ENCODE measurements around the gene FMO2.

The FMO2 gene

DNA sequence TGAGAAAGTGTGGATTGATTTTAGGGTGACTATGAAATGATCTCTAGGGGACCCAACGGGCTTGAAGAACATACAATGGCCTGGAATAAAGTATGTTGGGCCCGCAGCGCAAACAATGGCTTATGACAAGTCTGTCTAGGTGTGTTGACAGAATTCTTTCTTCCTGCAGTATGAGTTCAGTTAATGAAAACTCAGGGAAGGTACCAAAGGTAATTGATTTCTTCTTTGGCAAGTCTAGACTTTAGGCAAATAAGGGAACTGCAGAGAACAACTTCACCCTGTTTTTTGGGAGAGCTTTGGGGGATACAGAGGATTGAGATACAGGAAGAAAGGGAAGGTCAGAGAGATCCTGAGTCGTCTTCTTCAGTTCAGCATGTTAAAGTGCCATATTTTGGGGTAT, 7.8 kb upstream of the FMO2 start:
- DNase-seq: no peak

DNA sequence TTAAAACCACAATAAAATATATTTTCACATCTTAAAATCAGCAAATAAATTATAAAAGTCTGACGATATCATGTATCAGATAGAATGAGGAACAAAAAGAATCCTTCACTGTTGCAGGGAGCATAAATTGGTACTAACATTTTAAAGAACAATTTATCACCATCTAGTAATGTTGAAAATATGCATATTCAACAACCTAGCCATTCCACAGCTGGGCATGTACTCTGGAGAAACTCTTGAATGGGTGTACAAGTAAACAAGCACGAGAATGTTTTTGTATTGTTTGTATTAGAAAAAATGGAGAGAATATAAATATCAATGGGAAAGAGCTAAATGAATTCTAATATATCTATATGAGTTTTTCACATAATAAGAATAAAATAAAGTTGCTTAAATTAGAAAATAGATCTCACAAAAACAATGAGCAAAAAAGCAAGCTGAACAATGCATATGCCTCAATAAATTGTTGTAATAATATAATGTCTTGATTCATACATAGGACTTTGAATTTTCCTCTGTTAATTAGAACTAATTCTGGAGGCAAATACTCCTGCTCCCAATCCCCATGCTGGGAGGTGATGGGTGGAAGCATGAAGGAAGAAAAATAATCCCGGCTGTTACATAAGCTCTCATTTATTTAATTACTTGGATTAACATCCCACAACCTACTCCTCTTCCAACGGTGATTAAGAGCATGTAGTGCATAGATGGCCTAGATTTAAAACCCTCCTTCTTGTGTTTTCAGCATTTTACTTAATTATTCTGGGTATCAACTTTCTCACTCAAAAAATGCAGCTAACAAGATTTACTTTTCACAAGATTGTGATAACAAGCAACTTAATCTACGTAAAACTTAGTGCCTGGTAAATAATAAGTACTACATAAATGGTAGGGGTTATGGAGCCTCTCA, 5.5 kb upstream of the FMO2 start:
- no peak for DNase-seq

DNA sequence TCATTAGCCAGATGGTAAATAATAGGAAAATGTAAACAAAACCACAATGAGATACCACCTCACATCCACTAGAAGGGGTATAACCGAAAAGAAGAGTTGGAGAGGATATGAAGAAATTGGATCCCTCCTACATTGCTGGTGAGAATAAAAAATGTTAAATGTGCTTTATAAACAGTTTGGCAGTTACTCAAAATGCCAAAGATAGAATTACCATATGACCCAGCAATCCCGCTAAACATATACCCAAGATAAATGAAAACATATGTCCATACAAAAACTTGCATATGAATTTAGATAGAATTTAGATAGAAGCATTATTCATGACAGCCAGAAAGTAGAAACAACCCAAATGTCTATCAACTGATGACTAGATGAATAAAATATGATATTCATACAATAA, 4.4 kb upstream of the FMO2 start:
- DNase-seq: no peak

DNA sequence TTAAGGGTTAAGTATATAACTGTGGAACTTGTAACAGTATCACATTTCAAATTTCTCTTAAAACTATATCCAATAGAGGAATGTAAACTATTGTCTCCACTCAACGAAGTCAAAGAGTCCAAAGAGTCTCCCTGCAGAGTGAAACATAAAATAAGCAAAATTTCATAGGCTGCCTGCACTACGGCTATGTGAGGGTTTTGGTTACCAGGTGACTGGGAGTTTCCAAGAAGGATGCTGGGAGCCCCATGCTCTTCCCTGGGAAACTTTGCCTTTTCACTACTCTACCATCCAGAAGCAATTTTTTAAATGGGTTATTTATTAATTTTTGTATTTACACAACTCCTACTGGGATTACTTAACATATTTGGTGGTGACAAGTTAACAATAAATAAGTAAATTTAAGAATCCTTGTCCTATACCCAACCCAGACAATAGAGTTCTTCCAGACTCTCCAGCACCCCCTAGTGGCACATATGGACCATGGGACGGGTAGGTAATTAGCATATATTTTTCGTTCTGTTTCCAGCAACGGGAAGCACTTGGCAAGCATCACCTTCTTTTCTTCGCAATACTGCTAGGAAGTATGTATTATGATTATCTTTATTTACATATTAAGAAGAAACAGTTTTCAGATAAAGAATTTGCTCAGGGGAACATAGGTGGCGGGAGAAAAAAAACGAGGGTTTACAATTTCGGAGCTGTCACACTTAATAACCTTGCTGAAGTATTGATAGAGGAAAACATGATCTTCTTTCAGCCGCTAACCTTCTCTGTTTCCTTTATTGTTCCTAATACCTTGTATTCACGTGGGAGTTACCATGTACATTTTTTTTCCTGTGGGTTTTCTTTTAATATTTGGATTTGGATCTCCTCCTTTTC, 3.5 kb downstream of the FMO2 start:
- peak; percentile 6 for DNase-seq

DNA sequence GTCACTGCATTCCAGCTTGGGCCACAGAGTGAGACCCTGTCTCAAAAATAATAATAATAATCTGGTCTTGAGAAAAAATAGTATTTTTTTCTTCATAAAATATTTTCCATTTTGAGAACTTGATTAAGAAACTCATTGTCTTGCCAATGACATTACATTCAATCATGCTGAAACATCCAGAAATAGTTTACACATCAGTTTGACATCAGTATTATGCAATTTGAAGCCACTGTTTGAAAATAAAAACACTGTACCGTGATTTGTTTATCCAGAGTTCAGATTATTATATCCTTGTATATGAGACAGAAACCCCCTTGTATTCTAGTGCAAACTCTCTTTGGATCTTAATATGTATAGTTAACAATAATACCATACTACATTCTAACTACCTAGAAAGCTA, 6.9 kb downstream of the FMO2 start:
- no peak for DNase-seq

DNA sequence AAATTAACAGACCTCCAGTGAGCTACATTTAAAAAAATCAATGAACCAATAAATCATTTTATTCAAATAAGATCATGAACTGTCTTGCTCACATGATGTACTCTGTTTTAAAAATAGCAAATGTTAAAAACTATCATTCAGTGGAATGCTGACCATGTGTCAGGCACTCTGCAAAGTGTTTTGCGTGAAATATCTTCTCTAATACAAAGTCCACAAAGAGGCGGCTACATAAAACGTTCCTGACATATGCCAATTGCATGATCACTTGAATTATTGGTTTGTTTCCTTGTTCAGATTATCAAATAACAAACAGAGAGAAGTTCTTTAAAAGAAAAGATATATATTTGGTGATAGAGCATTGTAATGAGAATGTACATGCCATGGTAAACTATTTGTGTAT, 10.7 kb downstream of the FMO2 start:
- no peak for DNase-seq

DNA sequence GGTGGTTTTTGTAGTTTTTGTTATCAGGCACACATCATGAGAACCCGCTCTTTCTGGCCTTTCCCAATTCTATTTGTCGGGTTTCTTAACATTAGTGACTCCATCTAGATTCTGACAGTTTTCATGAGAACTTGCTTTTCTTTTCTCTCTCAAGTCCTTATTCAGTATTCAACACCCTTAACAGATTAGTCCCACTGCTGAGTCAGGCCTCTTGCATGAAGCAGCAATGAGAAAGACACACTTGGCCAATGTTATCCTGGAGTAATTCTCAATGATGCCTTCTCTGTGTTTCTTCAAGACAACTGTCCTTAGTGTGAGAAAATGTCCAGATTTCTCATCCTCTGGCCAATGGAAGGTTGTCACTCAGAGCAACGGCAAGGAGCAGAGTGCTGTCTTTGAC, 11.3 kb downstream of the FMO2 start:
- no peak for DNase-seq

DNA sequence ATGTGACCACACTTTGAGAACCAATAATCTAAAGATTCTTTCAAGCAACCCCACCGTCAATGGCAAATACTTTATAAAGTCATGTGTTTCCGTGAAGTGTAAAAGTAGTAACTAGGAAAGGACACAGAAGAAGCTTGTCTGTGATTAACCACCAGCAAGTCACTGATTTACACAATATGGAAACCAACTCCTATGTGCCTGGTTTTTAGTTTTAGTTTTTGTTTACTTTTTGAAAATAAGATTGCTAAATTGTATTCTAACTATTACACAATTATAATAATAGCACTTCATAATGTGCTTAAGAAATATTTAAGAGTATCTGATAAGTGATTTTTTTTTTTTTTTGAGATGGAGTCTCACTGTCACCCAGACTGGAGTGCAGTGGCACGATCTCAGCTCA, 13.0 kb downstream of the FMO2 start:
- DNase-seq: no peak

DNA sequence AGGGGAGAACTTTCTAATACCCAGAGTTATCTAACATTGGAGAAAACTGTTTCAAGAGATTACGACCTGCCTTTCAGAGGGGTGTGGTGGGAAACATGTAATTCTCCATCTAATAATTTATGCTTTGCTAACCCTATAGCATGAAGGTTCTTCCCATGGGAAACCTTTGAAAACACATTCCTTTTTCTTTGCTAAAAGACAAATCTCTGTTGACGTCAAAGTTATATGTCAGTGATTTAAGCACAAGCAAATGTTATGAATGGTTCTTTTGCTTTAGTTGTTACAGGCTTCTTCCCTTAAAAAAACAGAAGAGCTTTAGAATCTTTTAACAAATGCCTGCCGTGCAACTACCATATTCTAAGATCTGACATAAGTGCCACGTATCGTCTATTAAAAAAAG, 19.2 kb downstream of the FMO2 start:
- no peak for DNase-seq

DNA sequence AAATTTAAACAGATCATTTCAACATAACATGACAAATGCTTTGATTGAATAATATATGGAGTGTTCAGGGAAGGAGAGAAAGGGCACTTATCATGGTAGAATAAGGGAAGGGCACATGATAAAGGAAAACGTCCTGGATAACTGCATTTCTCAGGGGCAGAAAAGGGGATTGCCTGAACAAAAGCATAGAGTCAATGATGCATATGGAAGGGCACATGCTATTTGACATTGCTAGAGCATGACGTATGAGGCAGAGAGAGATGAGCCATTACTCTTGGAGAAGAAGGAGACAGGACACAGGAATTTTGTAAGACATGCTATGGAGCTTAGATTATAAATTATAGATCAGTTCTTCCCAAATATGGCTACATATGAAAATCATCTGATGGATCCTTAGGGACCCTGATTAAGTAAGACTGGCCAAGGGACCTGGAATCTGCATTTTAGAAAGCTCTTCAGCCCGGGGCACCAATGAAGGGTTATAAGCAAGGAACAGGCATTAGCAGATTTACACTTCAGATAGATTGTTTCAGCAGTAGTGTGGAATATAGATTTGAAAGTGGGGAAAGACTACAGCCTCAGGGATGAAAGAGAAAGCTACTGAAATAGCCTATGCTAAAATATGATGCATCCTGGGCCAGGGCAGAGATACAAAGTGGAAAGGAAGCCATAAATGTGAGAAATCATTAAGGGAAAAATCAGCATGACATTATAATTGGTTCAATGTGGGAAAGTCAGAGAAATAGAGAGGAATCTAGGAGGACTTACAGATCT, 21.3 kb downstream of the FMO2 start:
- DNase-seq: no peak

DNA sequence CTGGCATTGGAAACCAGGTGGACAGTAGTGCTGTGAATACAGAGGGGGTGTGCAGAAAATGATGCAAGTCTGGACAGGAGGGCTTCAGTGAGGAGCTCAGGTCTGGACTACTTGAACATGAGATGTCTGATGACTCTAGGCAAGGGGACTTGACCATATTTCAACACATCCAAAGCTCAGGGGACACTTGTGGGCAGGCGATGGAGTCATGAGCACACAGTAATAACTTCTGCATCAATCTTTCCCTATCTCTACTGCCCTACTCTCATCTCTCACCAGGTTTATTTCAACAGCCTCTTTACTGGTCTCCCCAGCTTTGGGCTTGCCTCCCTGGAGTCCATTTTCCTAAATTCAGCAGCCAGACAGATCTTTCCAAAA, 21.9 kb downstream of the FMO2 start:
- no peak for DNase-seq

DNA sequence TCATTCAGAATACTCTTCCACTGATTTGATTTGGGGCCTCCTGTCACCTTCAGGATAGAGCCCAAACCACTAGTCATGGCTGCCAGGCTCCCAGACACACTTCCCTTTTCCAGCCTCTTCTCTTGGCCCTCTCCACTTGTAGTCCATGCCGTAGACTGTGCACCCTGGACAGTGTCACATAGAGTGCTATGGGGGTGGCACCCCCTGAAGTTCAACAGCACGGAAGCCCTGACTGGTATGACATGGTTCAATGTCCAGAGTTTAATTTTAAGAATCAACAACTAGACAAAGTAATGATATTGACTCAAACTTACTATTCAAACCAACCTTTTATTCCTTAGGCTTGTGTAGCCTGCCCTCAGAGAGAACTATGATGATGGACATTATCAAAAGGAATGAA, 22.3 kb downstream of the FMO2 start:
- no peak for DNase-seq

DNA sequence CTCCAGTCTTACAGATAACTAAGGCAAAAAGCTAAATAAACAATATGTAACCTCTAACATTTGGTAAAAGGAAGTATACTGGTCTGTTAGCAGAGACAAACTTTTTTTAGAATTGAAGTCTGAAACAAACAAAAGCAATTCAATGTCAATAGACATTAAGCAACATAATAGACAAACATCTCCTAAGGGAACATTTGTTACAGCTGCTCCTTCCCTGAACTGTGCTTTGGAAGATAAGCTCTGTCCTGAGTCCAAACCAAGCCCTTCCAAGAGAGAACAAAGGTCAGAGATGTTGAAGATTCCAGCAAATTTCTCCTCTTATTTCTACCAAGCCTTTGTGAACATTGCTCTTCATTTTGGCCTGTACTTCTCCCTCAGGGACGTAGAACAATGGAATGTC, 25.3 kb downstream of the FMO2 start:
- no peak for DNase-seq

DNA sequence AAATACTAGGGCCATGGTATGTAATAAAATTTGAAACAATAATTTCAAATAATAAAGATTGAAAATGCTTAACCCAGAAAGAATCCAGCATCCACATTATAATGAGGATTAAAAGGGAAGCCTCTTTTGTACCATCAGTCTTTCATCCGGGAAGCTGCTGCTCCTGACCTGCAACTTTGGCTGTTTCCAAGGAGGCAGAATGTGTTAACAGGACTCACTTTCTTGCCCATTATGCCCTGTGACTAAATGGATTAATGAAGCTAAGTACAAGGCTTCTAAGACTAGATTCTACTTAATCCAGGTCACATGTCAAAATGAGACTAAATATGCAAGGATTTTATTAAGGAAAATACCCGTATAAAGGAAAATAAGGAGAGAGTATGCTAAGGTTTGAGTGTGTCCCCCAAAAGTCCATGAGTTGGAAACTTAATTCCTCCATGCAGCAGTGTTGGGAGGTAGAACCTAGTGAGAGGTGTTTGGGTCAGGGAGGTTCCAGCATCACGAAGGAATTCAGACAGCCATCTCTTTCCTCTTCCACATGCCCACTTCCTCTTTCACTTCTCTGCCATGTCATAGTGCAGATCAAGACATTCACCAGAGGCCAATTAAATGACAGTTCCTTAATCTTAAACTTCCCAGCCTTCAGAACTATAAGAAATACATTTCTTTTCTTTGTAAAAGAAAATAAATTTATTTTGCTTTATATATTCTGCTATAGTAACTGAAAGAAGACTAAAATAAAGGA, 27.7 kb downstream of the FMO2 start:
- no peak for DNase-seq

DNA sequence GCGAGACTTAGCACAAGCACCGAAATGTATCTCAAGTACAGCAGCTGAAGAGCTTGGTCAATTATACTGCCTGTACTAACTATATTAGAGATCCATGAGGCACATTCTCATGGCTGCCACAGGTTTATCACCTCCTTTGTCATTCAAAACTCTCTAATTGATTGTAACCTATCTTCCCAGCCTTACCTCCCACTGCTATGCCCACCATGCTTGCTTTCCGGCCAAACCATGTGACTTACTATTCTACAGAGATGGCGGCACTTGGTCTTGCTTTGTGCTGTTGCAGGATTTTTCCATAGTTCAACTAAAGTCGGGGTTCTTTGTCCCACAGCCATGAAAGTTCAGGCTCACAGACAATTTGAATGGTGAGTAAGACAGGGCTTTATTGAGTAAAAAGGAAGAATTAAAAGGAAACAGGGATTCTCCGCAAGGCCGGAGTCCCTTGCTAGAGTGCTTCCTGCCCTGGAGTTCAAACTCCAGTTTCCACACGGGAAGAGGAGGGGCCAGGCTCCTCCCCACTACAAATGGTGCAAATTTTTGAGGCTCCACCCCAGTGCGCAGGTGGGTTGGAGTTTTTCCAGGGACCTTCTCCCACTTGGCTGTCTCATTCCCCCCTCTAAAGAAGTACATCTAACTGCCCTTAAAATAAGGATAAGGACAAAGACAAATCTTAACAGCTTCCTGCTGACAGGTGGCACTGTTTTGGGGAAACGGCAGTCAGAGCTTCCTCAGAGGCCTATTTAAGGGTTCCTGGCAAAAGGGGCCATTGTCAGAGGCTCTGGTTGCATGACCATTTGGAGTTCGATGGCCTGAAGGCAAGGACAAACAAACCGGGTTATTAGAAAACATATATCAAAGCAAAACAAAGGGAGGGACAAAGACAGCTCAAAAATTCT, 28.7 kb downstream of the FMO2 start:
- no peak for DNase-seq

DNA sequence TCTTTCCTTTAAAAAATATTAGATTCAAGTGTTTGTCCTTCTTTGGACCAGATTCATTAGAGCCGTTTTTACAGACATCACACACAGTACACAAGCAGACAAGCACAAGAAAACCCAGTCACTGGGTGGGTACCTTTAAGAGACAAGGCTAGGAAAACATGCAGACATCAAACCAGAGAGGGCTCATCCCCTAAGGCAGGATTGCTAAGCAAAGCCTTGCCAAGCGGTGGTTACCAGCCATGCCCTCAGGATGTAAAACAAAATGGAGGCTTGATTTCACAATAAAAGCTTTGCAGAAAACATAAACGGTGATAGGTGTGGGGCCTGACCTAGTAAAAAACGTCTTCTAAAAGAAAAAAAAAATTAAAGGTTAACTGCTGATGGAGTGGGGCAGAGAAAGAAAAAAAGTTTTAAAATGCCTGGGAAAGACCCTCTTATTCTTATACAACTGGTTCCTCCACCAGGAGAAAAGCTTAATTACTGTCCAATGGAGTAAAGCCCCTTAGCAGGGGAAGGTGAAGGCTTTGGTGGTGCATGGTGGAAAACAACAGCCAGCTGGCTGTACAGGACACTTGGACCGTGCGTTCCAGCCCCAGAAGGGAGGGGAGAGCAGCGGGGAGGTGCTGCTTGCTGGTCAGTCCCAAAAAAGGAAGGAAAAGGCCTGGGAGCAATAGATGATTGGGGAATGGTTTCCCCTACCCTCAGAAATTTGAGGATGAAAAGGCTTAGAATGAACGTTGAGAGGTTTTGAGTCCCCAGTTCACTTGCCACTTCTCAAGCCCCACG, 32.8 kb downstream of the FMO2 start:
- DNase-seq: no peak

DNA sequence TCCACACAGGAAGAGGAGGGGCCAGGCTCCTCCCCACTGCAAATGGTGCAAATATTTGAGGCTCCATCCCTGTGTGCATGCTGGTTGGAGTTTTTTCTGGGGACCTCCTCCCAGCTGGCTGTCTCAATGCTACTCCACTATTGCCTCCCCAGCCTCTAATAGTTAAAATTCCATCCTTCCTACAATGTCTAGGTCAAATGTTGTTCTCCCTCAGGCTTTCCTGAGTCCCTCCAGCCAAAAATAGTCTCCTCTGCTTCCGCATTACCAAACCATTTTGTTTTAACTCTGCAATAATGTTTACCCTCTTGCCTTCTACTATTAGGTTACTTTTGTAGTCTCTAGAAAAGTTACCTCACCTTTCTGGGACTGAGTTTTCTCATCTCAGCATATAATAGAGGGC, 33.6 kb downstream of the FMO2 start:
- no peak for DNase-seq

DNA sequence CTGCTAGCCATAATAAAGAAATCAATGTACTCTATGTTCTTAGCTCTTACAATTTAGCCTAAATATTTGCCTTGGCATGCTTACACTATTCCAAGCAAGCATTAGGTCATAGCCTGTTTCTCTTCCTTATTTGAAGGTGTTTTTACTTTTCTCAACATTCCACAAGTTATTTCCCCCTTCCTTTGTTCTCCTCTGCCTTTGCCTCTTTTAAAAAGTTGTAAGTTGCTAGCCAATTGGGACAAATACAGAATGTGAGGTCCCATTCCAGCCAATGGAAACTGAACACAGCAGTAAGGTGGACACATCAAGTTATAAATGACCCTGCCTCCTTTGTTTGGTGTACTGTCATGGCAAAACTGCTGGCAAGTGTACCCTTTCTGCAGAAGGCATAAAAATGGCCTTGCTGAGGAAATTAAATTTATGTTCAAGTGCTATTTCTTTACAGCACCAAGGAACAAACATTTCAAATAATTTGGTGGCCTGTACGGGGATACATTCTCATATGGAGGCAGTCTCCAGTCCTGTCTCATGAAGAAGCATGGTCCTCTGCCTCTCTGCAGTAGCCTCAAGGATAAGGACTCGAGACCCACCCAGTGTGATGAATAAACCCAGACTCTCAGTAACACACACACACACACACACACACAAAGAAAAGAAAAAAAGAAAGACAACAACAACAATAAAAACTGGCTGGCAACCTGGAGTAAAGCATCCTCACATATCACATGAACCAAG, 34.4 kb downstream of the FMO2 start:
- DNase-seq: no peak

DNA sequence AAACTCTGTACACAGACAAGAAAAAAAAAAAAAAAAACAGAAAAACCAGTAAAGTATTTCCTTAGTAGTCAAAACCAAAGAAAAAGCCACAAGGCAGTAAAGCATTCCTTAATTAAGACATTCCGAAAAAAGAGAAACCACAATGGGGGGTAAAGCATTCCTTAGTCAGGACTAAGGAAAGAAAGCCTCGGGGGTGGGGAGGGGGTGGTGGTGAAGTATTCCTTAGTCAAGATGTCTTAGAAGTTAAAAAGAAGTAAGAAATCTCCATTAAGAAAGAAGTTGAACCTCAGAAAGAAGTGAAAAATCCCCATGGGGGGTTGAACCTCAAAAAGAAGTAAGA, 35.0 kb downstream of the FMO2 start:
- no peak for DNase-seq

DNA sequence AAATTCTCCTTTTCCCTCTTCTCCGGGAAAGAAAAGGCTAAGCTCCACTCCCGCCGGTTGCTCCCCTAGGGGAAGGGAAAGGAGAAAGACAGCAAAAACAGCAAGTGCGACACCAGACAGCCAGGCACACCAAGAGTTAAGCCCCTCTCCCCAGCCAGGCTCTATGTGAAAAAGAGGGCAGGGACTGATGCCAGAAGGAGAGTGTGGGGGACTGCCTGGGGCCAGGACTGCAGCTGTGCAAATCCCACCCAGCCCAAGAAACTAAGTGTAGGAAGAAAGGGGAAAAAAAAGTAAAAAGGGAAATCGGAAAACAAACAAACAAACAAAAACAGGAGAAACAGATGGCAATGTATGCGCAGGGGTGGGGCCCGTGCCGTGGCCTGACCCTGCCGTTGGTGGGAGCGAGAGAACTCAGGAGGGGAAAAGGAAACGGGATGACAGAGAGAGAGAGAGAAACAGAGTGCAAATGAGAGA, 35.5 kb downstream of the FMO2 start:
- no peak for DNase-seq

Measured in stimulated activated CD4-positive, alpha-beta T cell treated with anti-CD3 and anti-CD28 coated beads, Interleukin-12 subunit alpha, Interleukin-12 subunit beta, amount 100 ng/mL, for 4 hours (primary cell).